ENCODE measurements around the gene USH2A. TPM values are rescaled to one million over a fixed set of nuclear protein-coding genes. Genes with fewer than 3 reads are reported as not detected.

USH2A gene
- total and polyA plus RNA-seq, 2 experiments from 2014 or later = 0.24 TPM; not detected in 1

DNA sequence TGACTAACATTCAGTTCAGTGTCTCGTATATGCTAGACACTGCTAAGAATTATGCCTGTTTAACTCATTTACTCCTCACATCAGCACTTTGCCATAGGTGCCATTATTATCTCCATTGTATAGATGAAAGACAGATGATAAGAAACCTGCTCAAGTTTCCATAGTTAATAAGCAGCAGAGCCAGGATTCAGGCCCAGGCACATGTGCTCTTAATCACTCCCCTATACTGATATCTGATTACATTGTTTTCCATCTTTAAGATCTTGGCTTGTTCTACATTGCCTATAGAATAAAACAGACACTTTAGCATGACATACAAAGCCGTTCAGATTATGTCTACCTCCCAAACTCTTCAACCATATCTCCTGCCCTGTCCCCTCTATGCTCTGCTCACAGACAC lies 30.5 kb upstream of the USH2A start:
- Histone ChIP-seq H3K4me1 (ENCODE audit: low read depth) (peaks cover 17% of the 10 kb centered on the region), H3K27ac (no peak overlapping the region), H3K36me3 (no peaks in the 10 kb centered on the region), H3K27me3 (no peaks in the 10 kb centered on the region), H3K4me3 (no peak overlapping the region), H3K9me3 (ENCODE audit: low read depth) (no peaks in the 10 kb centered on the region)
- no peak for DNase-seq (ENCODE audit: low read depth in 1 of 2, low spot score in 1 of 2)
- TF ChIP-seq CTCF (IDR thresholded peaks at IDR 0.05; ENCODE audit: low read depth, low read length) = no peak

DNA sequence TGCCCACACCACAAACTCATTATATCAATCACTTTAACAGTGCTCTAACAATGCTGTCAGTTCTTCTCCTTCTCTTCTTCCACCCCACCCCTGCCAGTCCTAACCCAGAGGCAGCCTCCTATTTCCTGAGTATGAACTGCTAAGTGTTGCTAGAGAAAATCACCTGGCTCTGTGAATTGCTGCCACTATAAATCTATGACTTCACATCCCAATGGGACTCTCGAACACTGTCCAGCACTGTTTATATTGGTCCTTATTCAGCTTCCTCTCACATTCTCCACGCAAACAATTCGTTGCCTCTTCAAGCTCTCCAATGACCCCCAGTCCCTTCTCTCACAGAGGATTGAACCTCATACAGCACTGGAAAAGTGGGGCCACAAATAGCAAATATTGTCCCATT lies 27.0 kb upstream of the USH2A start:
- no peaks in the 10 kb centered on the region for H3K27me3 ChIP-seq
- no peak overlapping the region for H3K4me3 ChIP-seq
- no peak for DNase-seq (ENCODE audit: low read depth in 1 of 2, low spot score in 1 of 2)
- H3K4me1 ChIP-seq (ENCODE audit: low read depth) = peaks cover 4% of the 10 kb centered on the region
- no peaks in the 10 kb centered on the region for H3K36me3 ChIP-seq
- TF ChIP-seq CTCF (IDR thresholded peaks at IDR 0.05; ENCODE audit: low read depth, low read length) = no peak
- no peak overlapping the region for H3K27ac ChIP-seq
- H3K9me3 ChIP-seq (ENCODE audit: low read depth) = no peaks in the 10 kb centered on the region

GRCh38 chr1:216448011-216448510 lies 24.8 kb upstream of the USH2A start:
- Histone ChIP-seq H3K36me3 (no peaks in the 10 kb centered on the region), H3K27ac (no peak overlapping the region), H3K4me3 (no peak overlapping the region), H3K27me3 (no peaks in the 10 kb centered on the region), H3K4me1 (ENCODE audit: low read depth) (peaks cover 4% of the 10 kb centered on the region), H3K9me3 (ENCODE audit: low read depth) (no peaks in the 10 kb centered on the region)
- no peak for TF ChIP-seq CTCF (IDR thresholded peaks at IDR 0.05; ENCODE audit: low read depth, low read length)
- DNase-seq (ENCODE audit: low read depth in 1 of 2, low spot score in 1 of 2) = no peak

GRCh38 chr1:216437603-216438002 lies 14.4 kb upstream of the USH2A start:
- Histone ChIP-seq H3K9me3 (ENCODE audit: low read depth) (no peaks in the 10 kb centered on the region), H3K4me3 (no peak overlapping the region), H3K4me1 (ENCODE audit: low read depth) (peaks cover 5% of the 10 kb centered on the region), H3K27ac (no peak overlapping the region), H3K36me3 (no peaks in the 10 kb centered on the region), H3K27me3 (no peaks in the 10 kb centered on the region)
- DNase-seq (ENCODE audit: low read depth in 1 of 2, low spot score in 1 of 2) = no peak
- TF ChIP-seq CTCF (IDR thresholded peaks at IDR 0.05; ENCODE audit: low read depth, low read length) = no peak

GRCh38 chr1:216434232-216434631 lies 11.0 kb upstream of the USH2A start:
- no peak overlapping the region for H3K27ac ChIP-seq
- no peak for DNase-seq (ENCODE audit: low read depth in 1 of 2, low spot score in 1 of 2)
- TF ChIP-seq CTCF (IDR thresholded peaks at IDR 0.05; ENCODE audit: low read depth, low read length) = no peak

DNA sequence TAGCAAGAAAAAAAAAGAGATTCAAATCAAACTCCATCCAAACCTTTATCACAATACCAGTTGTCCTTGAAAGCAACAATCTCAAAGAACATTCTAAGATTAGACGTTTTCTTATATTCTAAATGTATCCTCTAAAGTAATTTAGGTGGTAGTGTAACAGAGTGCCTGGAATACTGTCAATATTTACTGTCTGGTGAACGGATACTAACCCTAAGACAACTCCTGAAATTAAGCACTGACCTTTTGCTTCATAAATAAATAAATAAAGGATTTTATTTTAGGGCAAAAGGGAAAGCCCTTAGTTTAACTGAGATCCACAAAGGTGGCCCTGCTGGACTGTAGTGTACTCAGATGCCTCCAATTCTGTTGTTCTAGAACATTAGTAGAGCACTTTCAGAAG lies 9.9 kb upstream of the USH2A start:
- no peaks in the 10 kb centered on the region for H3K36me3 ChIP-seq
- H3K4me3 ChIP-seq = no peak overlapping the region
- DNase-seq (ENCODE audit: low read depth in 1 of 2, low spot score in 1 of 2) = no peak
- H3K27ac ChIP-seq = no peak overlapping the region
- H3K27me3 ChIP-seq = no peaks in the 10 kb centered on the region
- no peak for TF ChIP-seq CTCF (IDR thresholded peaks at IDR 0.05; ENCODE audit: low read depth, low read length)
- H3K9me3 ChIP-seq (ENCODE audit: low read depth) = no peaks in the 10 kb centered on the region
- peaks cover 5% of the 10 kb centered on the region for H3K4me1 ChIP-seq (ENCODE audit: low read depth)

More at GRCh38 chr1:216434232-216434631, 11.0 kb upstream of the USH2A start:
- Histone ChIP-seq H3K4me1 (ENCODE audit: low read depth) (peaks cover 5% of the 10 kb centered on the region), H3K36me3 (no peaks in the 10 kb centered on the region), H3K4me3 (no peak overlapping the region), H3K9me3 (ENCODE audit: low read depth) (no peaks in the 10 kb centered on the region), H3K27me3 (no peaks in the 10 kb centered on the region)
